NCI-H2196 treated with DMSO at 0.1 percent for 48 hours (cell line): ENCODE data around the gene COX11.

Experiments
- DNase-seq: peaks from one replicate; lab custom pipeline; 2025; ENCODE audit not compliant: unreplicated experiment; lab: John Stamatoyannopoulos, UW

Gene COX11

GRCh38 chr17:54968988-54969332 lies 506 bp upstream of the COX11 start:
- DNase-seq = no peak

- no peak for DNase-seq
Observed at GRCh38 chr17:54967621-54968261, 713 bp downstream of the COX11 start.

GRCh38 chr17:54956791-54957190 lies 11.7 kb downstream of the COX11 start:
- DNase-seq = no peak

- no peak for DNase-seq
Observed at GRCh38 chr17:54951286-54951685, 17.2 kb downstream of the COX11 start.

- no peak for DNase-seq
Observed at GRCh38 chr17:54950116-54950515, 18.3 kb downstream of the COX11 start.

GRCh38 chr17:54948380-54948779 lies 20.1 kb downstream of the COX11 start:
- DNase-seq = no peak

- no peak for DNase-seq
Observed at GRCh38 chr17:54947396-54947795, 21.1 kb downstream of the COX11 start.

- no peak for DNase-seq
Observed at GRCh38 chr17:54945671-54946070, 22.8 kb downstream of the COX11 start.

GRCh38 chr17:54945231-54945630 lies 23.2 kb downstream of the COX11 start:
- no peak for DNase-seq

- DNase-seq = no peak
Observed at GRCh38 chr17:54944796-54945195, 23.7 kb downstream of the COX11 start.

GRCh38 chr17:54941285-54941684 lies 27.2 kb downstream of the COX11 start:
- no peak for DNase-seq

GRCh38 chr17:54937426-54937825 lies 31.0 kb downstream of the COX11 start:
- DNase-seq = no peak

- DNase-seq = no peak
Observed at GRCh38 chr17:54937018-54937417, 31.4 kb downstream of the COX11 start.

GRCh38 chr17:54935471-54935870 lies 33.0 kb downstream of the COX11 start:
- DNase-seq = no peak

- no peak for DNase-seq
Observed at GRCh38 chr17:54933921-54934320, 34.5 kb downstream of the COX11 start.

GRCh38 chr17:54932711-54933110 lies 35.7 kb downstream of the COX11 start:
- no peak for DNase-seq

- DNase-seq = no peak
Observed at GRCh38 chr17:54927525-54927924, 40.9 kb downstream of the COX11 start.

- DNase-seq = no peak
Observed at GRCh38 chr17:54924405-54924804, 44.0 kb downstream of the COX11 start.

GRCh38 chr17:54920819-54921218 lies 47.6 kb downstream of the COX11 start:
- DNase-seq = no peak

GRCh38 chr17:54919425-54919824 lies 49.0 kb downstream of the COX11 start:
- DNase-seq = no peak

GRCh38 chr17:54916721-54917120 lies 51.7 kb downstream of the COX11 start:
- DNase-seq = no peak
